RPMI8226 (cell line): ENCODE data around the gene S100P.
A peak's percentile ranks its signal among the peaks of the same experiment; 100 is the strongest.
"Not testable (repeated sequence)": the region's sequence is repeated elsewhere in the genome, so short reads cannot be mapped to it uniquely, and the experiment has no call there.

ENCODE experiments used
- DNase-seq: peaks from one replicate; pipeline ENCODE4 v3.0.0-alpha.2; 2015

S100P gene

GRCh38 chr4:6693231-6694176 lies at the start of gene S100P:
Gene S100P, plus strand, starts transcription at chr4:6693878. Its CDS starts 55 bp downstream, at chr4:6693933.
- DNase-seq: no peak

- DNase-seq: no peak
Measured at GRCh38 chr4:6644792-6645530, 48.7 kb upstream of the S100P start.

- DNase-seq: no peak
Measured at GRCh38 chr4:6647169-6647568, 46.5 kb upstream of the S100P start.

- no peak for DNase-seq
Measured at GRCh38 chr4:6647582-6648230, 46.0 kb upstream of the S100P start.

- no peak for DNase-seq
Measured at GRCh38 chr4:6649216-6649615, 44.5 kb upstream of the S100P start.

GRCh38 chr4:6654211-6654610 lies 39.5 kb upstream of the S100P start:
- not testable (repeated sequence) for DNase-seq

GRCh38 chr4:6655291-6655690 lies 38.4 kb upstream of the S100P start:
- not testable (repeated sequence) for DNase-seq

- peak; percentile 29 for DNase-seq
Measured at GRCh38 chr4:6655924-6656323, 37.8 kb upstream of the S100P start.

- no peak for DNase-seq
Measured at GRCh38 chr4:6657242-6658208, 36.2 kb upstream of the S100P start.

- no peak for DNase-seq
Measured at GRCh38 chr4:6658209-6658595, 35.5 kb upstream of the S100P start.

GRCh38 chr4:6658597-6659075 lies 35.0 kb upstream of the S100P start:
- no peak for DNase-seq

- DNase-seq: no peak
Measured at GRCh38 chr4:6659897-6660296, 33.8 kb upstream of the S100P start.

GRCh38 chr4:6660430-6660829 lies 33.2 kb upstream of the S100P start:
- DNase-seq: no peak

- DNase-seq: no peak
Measured at GRCh38 chr4:6662591-6662990, 31.1 kb upstream of the S100P start.

GRCh38 chr4:6663596-6664393 lies 29.9 kb upstream of the S100P start:
- DNase-seq: no peak

- DNase-seq: no peak
Measured at GRCh38 chr4:6665320-6665654, 28.4 kb upstream of the S100P start.

- no peak for DNase-seq
Measured at GRCh38 chr4:6668391-6668790, 25.3 kb upstream of the S100P start.

- DNase-seq: no peak
Measured at GRCh38 chr4:6671648-6672047, 22.0 kb upstream of the S100P start.

GRCh38 chr4:6672131-6672530 lies 21.5 kb upstream of the S100P start:
- DNase-seq: no peak

- not testable (repeated sequence) for DNase-seq
Measured at GRCh38 chr4:6672541-6673190, 21.0 kb upstream of the S100P start.

GRCh38 chr4:6673191-6673659 lies 20.5 kb upstream of the S100P start:
- not testable (repeated sequence) for DNase-seq
